ENCODE results near the gene NVL. TPM values are rescaled to one million over a fixed set of nuclear protein-coding genes. Genes with fewer than 3 reads are reported as not detected.

NVL gene
- total and polyA plus RNA-seq, 2 of the 4 experiments (the other 2 are of a cell fraction): 16.5 to 18.4 TPM

- BruUV-seq (replicated peaks): no TSS peak
- no peaks in the 10 kb centered on the region for H3K4me1 ChIP-seq (ENCODE audit: control insufficient read depth, insufficient read depth, low read length)
- ATAC-seq (ENCODE audit: low read depth) (no peak), DNase-seq (no peak)
- no peak overlapping the region for H3K18ac ChIP-seq (ENCODE audit: low read depth, low read length)
- H3K79me1 ChIP-seq (ENCODE audit: low read depth in 1 of 2, low read length in 2 of 2): no peaks in the 10 kb centered on the region
- no peak overlapping the region for H2AK5ac ChIP-seq (ENCODE audit: low read depth, low read length)
- ChIA-PET POLR2A (ENCODE audit: unreplicated experiment) (no interaction called here), CTCF (interaction anchor here (0.6 kb wide), 1 partner anchor 171 kb away, joined by 3 read pairs; no protein-coding TSS in a partner anchor)
- no peak overlapping the region for H3K23ac ChIP-seq (ENCODE audit: low read depth, low read length)
- dilution Hi-C loops (cut with HindIII; ENCODE audit: low sequenced_read_pairs, unreplicated experiment): no loop called here
- H3K9me3 ChIP-seq (ENCODE audit: control insufficient read depth, insufficient read depth, low read length): no peaks in the 10 kb centered on the region
- WGBS, 2 experiments (ENCODE audit: extremely low coverage in 2 of 2, insufficient read length in 1 of 2): no CpG with 5 or more reads among the region's 2 CpGs
- no peak overlapping the region for H4K5ac ChIP-seq (ENCODE audit: low read depth, low read length)
- no peak overlapping the region for H3K4me2 ChIP-seq (ENCODE audit: low read depth, low read length)
- H2BK15ac ChIP-seq (ENCODE audit: low read depth, low read length): no peak overlapping the region
- H2AK9ac ChIP-seq (replicated peaks; ENCODE audit: low read depth, low read length, poor library complexity): no peak overlapping the region
- no peak overlapping the region for H3K4me3 ChIP-seq (ENCODE audit: insufficient read depth, low read depth, low read length)
- no peak overlapping the region for H3K27ac ChIP-seq (ENCODE audit: insufficient read depth, low read length)
- TF ChIP-seq MAZ (IDR thresholded peaks at IDR 0.05; ENCODE audit: borderline replicate concordance, low read depth, low read length) (no peak), CHD1 (IDR thresholded peaks at IDR 0.05; ENCODE audit: low read depth, low read length) (no peak), RFX5 (IDR thresholded peaks at IDR 0.05; ENCODE audit: low read depth, low read length) (no peak), BHLHE40 (IDR thresholded peaks at IDR 0.05; ENCODE audit: low read depth, low read length) (no peak), RCOR1 (IDR thresholded peaks at IDR 0.05; ENCODE audit: insufficient replicate concordance, low read length) (no peak), USF2 (IDR thresholded peaks at IDR 0.05; ENCODE audit: low read depth, low read length) (no peak), ELK1 (IDR thresholded peaks at IDR 0.05; ENCODE audit: borderline replicate concordance, low read depth, low read length) (no peak), POLR2A (IDR thresholded peaks at IDR 0.05; ENCODE audit: low read depth, low read length) (no peak), NFE2L2 (IDR thresholded peaks at IDR 0.05; ENCODE audit: low read depth, low read length) (no peak), MXI1 (IDR thresholded peaks at IDR 0.05; ENCODE audit: borderline replicate concordance, low read depth, low read length) (no peak), CEBPB (IDR thresholded peaks at IDR 0.05; ENCODE audit: low read depth, low read length) (no peak), FOS (IDR thresholded peaks at IDR 0.05; ENCODE audit: low read depth, low read length) (no peak), SMC3 (IDR thresholded peaks at IDR 0.05; ENCODE audit: low read depth, low read length) (no peak), CTCF (conservative IDR thresholded peaks at IDR 0.05; ENCODE audit: low read depth, low read length) (no peak), RAD21 (IDR thresholded peaks at IDR 0.05; ENCODE audit: low read length) (no peak), MAFK (IDR thresholded peaks at IDR 0.05; ENCODE audit: low read depth, low read length) (no peak)
- H4K8ac ChIP-seq (ENCODE audit: low read depth in 2 of 2, low read length in 2 of 2): no peak overlapping the region
- no peak overlapping the region for H2BK5ac ChIP-seq (ENCODE audit: low read depth, low read length, poor library complexity, severe bottlenecking)
- H3K4ac ChIP-seq (ENCODE audit: low read depth, low read length): no peak overlapping the region
- no peak overlapping the region for H3K9ac ChIP-seq (ENCODE audit: low read depth, low read length)
- no peak overlapping the region for H3K56ac ChIP-seq (ENCODE audit: extremely low read depth, insufficient read depth, low read length)
- H3K36me3 ChIP-seq (ENCODE audit: control insufficient read depth, insufficient read depth, low read length): peaks cover 18% of the 10 kb centered on the region
- no peaks in the 10 kb centered on the region for H3K27me3 ChIP-seq (ENCODE audit: control insufficient read depth, insufficient read depth, low read length)
- in situ Hi-C loops (cut with MboI; ENCODE audit: low sequenced_read_pairs): no loop called here
- no peaks in the 10 kb centered on the region for H4K20me1 ChIP-seq (ENCODE audit: insufficient read depth, low read length)
- no peak overlapping the region for H3K14ac ChIP-seq (replicated peaks; ENCODE audit: low read depth, low read length)
- no peak overlapping the region for H2AFZ ChIP-seq (replicated peaks; ENCODE audit: low read length, poor library complexity)
- no peak overlapping the region for H2BK20ac ChIP-seq (ENCODE audit: low read depth, low read length)
- no peaks in the 10 kb centered on the region for H3K9me1 ChIP-seq (ENCODE audit: insufficient read depth, low read length)
- no peak overlapping the region for H2BK120ac ChIP-seq (ENCODE audit: low read depth, low read length)
- intact Hi-C loops (cut with micrococcal nuclease): no loop called here
- H4K91ac ChIP-seq (ENCODE audit: insufficient read depth, low read depth, low read length): no peak overlapping the region
These were observed 42.3 kb downstream of the NVL start for GRCh38 chr1:224287714-224288113.

Measured in IMR-90 (cell line).